ENCODE results near the gene LHB.

The LHB gene

GRCh38 chr19:48970923-48971395 lies 45.9 kb downstream of the LHB start:
- DNase-seq, result peak; percentile 84

- no peak for DNase-seq
These were observed 46.6 kb downstream of the LHB start for GRCh38 chr19:48970139-48970766.

GRCh38 chr19:48969276-48970138 lies 47.4 kb downstream of the LHB start:
- DNase-seq, result no peak

- DNase-seq, result no peak
These were observed 48.1 kb downstream of the LHB start for GRCh38 chr19:48968813-48969218.

GRCh38 chr19:48968179-48968661 lies 48.7 kb downstream of the LHB start:
- no peak for DNase-seq

GRCh38 chr19:48967346-48968178 lies 49.3 kb downstream of the LHB start:
- no peak for DNase-seq

GRCh38 chr19:48966541-48967345 lies 50.1 kb downstream of the LHB start:
- no peak for DNase-seq

Data from COR-L47 (cell line).